ENCODE measurements around the gene EFL1. TPM values are rescaled to one million over a fixed set of nuclear protein-coding genes. Genes with fewer than 3 reads are reported as not detected.
"Not testable (repeated sequence)": the region's sequence is repeated elsewhere in the genome, so short reads cannot be mapped to it uniquely, and the experiment has no call there.

EFL1 gene
- total and polyA plus RNA-seq, 2 donors (not counting 1 experiment from before 2014, with no cell fraction given), result 19.1 to 29.9 TPM

GRCh38 chr15:82210066-82210597, 52.4 kb downstream of the EFL1 start:
- Histone ChIP-seq H3K27ac (ENCODE audit: insufficient read depth, low read length) (peak overlapping the region; percentile 28), H3K4me2 (ENCODE audit: extremely low read depth, insufficient read depth, low read length) (peak overlapping the region; percentile 71)
- not testable (repeated sequence) for H3K36me3 ChIP-seq (ENCODE audit: control insufficient read depth, insufficient read depth, low read length); H3K79me2 ChIP-seq (ENCODE audit: control insufficient read depth, insufficient read depth, low read length); H3K4me1 ChIP-seq (ENCODE audit: control insufficient read depth, extremely low read depth, insufficient read depth, low read length); H3K9me3 ChIP-seq (ENCODE audit: control insufficient read depth, insufficient read depth, low read depth, low read length); H4K20me1 ChIP-seq (ENCODE audit: control insufficient read depth, extremely low read depth, insufficient read depth, low read length); H2AFZ ChIP-seq (ENCODE audit: low read length); H3K27me3 ChIP-seq (ENCODE audit: control insufficient read depth, insufficient read depth, low read length); H3K4me3 ChIP-seq (replicated peaks in 1 of 4; ENCODE audit: control extremely low read depth in 1 of 4, insufficient read depth in 1 of 4, low read depth in 3 of 4, low read length in 4 of 4); H3K9ac ChIP-seq (ENCODE audit: insufficient read depth, low read length)
- DNase-seq (ENCODE audit: low read depth in 2 of 2), result peak; percentile 30 to 45

- not testable (repeated sequence) for H3K9me3 ChIP-seq (ENCODE audit: control insufficient read depth, insufficient read depth, low read depth, low read length); H3K79me2 ChIP-seq (ENCODE audit: control insufficient read depth, insufficient read depth, low read length)
Observed at GRCh38 chr15:82204575-82204974, 58.0 kb downstream of the EFL1 start.

GRCh38 chr15:82197733-82198594, 64.6 kb downstream of the EFL1 start:
- Histone ChIP-seq H3K4me1 (ENCODE audit: control insufficient read depth, extremely low read depth, insufficient read depth, low read length) (no peaks in the 10 kb centered on the region), H2AFZ (ENCODE audit: low read length) (peak overlapping the region; percentile 24), H3K27ac (ENCODE audit: insufficient read depth, low read length) (no peak overlapping the region), H3K79me2 (ENCODE audit: control insufficient read depth, insufficient read depth, low read length) (no peaks in the 10 kb centered on the region), H3K9me3 (ENCODE audit: control insufficient read depth, insufficient read depth, low read depth, low read length) (no peaks in the 10 kb centered on the region), H3K27me3 (ENCODE audit: control insufficient read depth, insufficient read depth, low read length) (no peaks in the 10 kb centered on the region), H4K20me1 (ENCODE audit: control insufficient read depth, extremely low read depth, insufficient read depth, low read length) (no peaks in the 10 kb centered on the region), H3K4me2 (ENCODE audit: extremely low read depth, insufficient read depth, low read length) (no peak overlapping the region), H3K9ac (ENCODE audit: insufficient read depth, low read length) (no peak overlapping the region), H3K36me3 (ENCODE audit: control insufficient read depth, insufficient read depth, low read length) (no peaks in the 10 kb centered on the region), H3K4me3 (replicated peaks in 1 of 4; ENCODE audit: control extremely low read depth in 1 of 4, insufficient read depth in 1 of 4, low read depth in 3 of 4, low read length in 4 of 4) (no peak overlapping the region)
- TF ChIP-seq EZH2 (IDR thresholded peaks at IDR 0.05; ENCODE audit: low read length, missing control alignments) (no peak), CTCF (conservative IDR thresholded peaks at IDR 0.05 in 1 of 2, IDR thresholded peaks at IDR 0.05 in 1 of 2; ENCODE audit: low read depth in 1 of 2, low read length in 2 of 2) (peak; percentile 73 to 80)
- peak; percentile 52 to 82 for DNase-seq (ENCODE audit: low read depth in 2 of 2)

More at GRCh38 chr15:82204575-82204974, 58.0 kb downstream of the EFL1 start:
- H4K20me1 ChIP-seq (ENCODE audit: control insufficient read depth, extremely low read depth, insufficient read depth, low read length); H3K4me1 ChIP-seq (ENCODE audit: control insufficient read depth, extremely low read depth, insufficient read depth, low read length); DNase-seq (ENCODE audit: low read depth in 2 of 2); H3K9ac ChIP-seq (ENCODE audit: insufficient read depth, low read length); H3K27me3 ChIP-seq (ENCODE audit: control insufficient read depth, insufficient read depth, low read length); H2AFZ ChIP-seq (ENCODE audit: low read length); H3K4me2 ChIP-seq (ENCODE audit: extremely low read depth, insufficient read depth, low read length); H3K4me3 ChIP-seq (replicated peaks in 1 of 4; ENCODE audit: control extremely low read depth in 1 of 4, insufficient read depth in 1 of 4, low read depth in 3 of 4, low read length in 4 of 4); H3K36me3 ChIP-seq (ENCODE audit: control insufficient read depth, insufficient read depth, low read length); H3K27ac ChIP-seq (ENCODE audit: insufficient read depth, low read length): not testable (repeated sequence)

- H3K36me3 ChIP-seq (ENCODE audit: control insufficient read depth, insufficient read depth, low read length), result no peaks in the 10 kb centered on the region
- H3K9me3 ChIP-seq (ENCODE audit: control insufficient read depth, insufficient read depth, low read depth, low read length), result no peaks in the 10 kb centered on the region
- H3K9ac ChIP-seq (ENCODE audit: insufficient read depth, low read length), result no peak overlapping the region
- no peaks in the 10 kb centered on the region for H3K79me2 ChIP-seq (ENCODE audit: control insufficient read depth, insufficient read depth, low read length)
- no peaks in the 10 kb centered on the region for H3K4me1 ChIP-seq (ENCODE audit: control insufficient read depth, extremely low read depth, insufficient read depth, low read length)
- no peaks in the 10 kb centered on the region for H4K20me1 ChIP-seq (ENCODE audit: control insufficient read depth, extremely low read depth, insufficient read depth, low read length)
- no peak overlapping the region for H2AFZ ChIP-seq (ENCODE audit: low read length)
- no peak for DNase-seq (ENCODE audit: low read depth in 2 of 2)
- no peak overlapping the region for H3K4me2 ChIP-seq (ENCODE audit: extremely low read depth, insufficient read depth, low read length)
- H3K4me3 ChIP-seq (replicated peaks in 1 of 4; ENCODE audit: control extremely low read depth in 1 of 4, insufficient read depth in 1 of 4, low read depth in 3 of 4, low read length in 4 of 4), result no peak overlapping the region
- no peaks in the 10 kb centered on the region for H3K27me3 ChIP-seq (ENCODE audit: control insufficient read depth, insufficient read depth, low read length)
- TF ChIP-seq EZH2 (IDR thresholded peaks at IDR 0.05; ENCODE audit: low read length, missing control alignments) (no peak), CTCF (conservative IDR thresholded peaks at IDR 0.05 in 1 of 2, IDR thresholded peaks at IDR 0.05 in 1 of 2; ENCODE audit: low read depth in 1 of 2, low read length in 2 of 2) (no peak)
- H3K27ac ChIP-seq (ENCODE audit: insufficient read depth, low read length), result no peak overlapping the region
Observed at GRCh38 chr15:82196353-82196752, 66.2 kb downstream of the EFL1 start.

GRCh38 chr15:82195818-82196217, 66.7 kb downstream of the EFL1 start:
- H3K4me3 ChIP-seq (replicated peaks in 1 of 4; ENCODE audit: control extremely low read depth in 1 of 4, insufficient read depth in 1 of 4, low read depth in 3 of 4, low read length in 4 of 4); H2AFZ ChIP-seq (ENCODE audit: low read length); DNase-seq (ENCODE audit: low read depth in 2 of 2); H4K20me1 ChIP-seq (ENCODE audit: control insufficient read depth, extremely low read depth, insufficient read depth, low read length); H3K4me1 ChIP-seq (ENCODE audit: control insufficient read depth, extremely low read depth, insufficient read depth, low read length); H3K27ac ChIP-seq (ENCODE audit: insufficient read depth, low read length); H3K9me3 ChIP-seq (ENCODE audit: control insufficient read depth, insufficient read depth, low read depth, low read length); H3K4me2 ChIP-seq (ENCODE audit: extremely low read depth, insufficient read depth, low read length); H3K27me3 ChIP-seq (ENCODE audit: control insufficient read depth, insufficient read depth, low read length); H3K79me2 ChIP-seq (ENCODE audit: control insufficient read depth, insufficient read depth, low read length); H3K9ac ChIP-seq (ENCODE audit: insufficient read depth, low read length); H3K36me3 ChIP-seq (ENCODE audit: control insufficient read depth, insufficient read depth, low read length): not testable (repeated sequence)

All from fibroblast of lung (primary cell).